Caco-2 (cell line): ENCODE results near the gene CDCA7L. TPM values are rescaled to one million over a fixed set of nuclear protein-coding genes. Genes with fewer than 3 reads are reported as not detected.
"Not testable (repeated sequence)": the region's sequence is repeated elsewhere in the genome, so short reads cannot be mapped to it uniquely, and the experiment has no call there.

Experiments
- BruUV-seq: library from RNA; stranded (reverse); fragments of 400-500 nt; replicated peaks from 2 replicates; lab custom pipeline; 2021; lab: Mats Ljungman, UMichigan
- CTCF ChIA-PET: fragments of 300-600 bp; sonication (Branson Sonifier 250); formaldehyde crosslinking; loops from one replicate; lab custom pipeline; 2022; ENCODE audit warnings: antibody characterized with exemption; lab: Charles Lee
- POLR2A ChIA-PET: fragments of 300-600 bp; sonication (Branson Sonifier 250); formaldehyde crosslinking; loops from one replicate; lab custom pipeline; 2022; ENCODE audit warnings: antibody characterized with exemption; lab: Charles Lee
- DNase-seq, 2 experiments: peaks; one replicate each; pipeline versions ENCODE4 v3.0.0 to v3.0.0-alpha.2; 2020 to 2022
- H3K27me3 ChIP-seq: replicated peaks from 2 replicates; pipeline ENCODE4 v1.6.0; 2011; ENCODE audit warnings: low read length; ENCODE audit not compliant: control insufficient read depth, insufficient read depth
- H3K36me3 ChIP-seq: 2 replicates; pipeline ENCODE4 v1.5.1; 2011; ENCODE audit warnings: low read length; ENCODE audit not compliant: control insufficient read depth, insufficient read depth
- H3K4me1 ChIP-seq: fragments of 250-450 bp; sonication (Bioruptor Pico); 2 replicates; pipeline ENCODE4 v1.5.1; 2020; ENCODE audit warnings: mild to moderate bottlenecking
- H3K4me3 ChIP-seq: 2 replicates; pipeline ENCODE4 v1.5.1; 2011; ENCODE audit warnings: low read depth, mild to moderate bottlenecking, control low read depth, low read length
- H3K9me3 ChIP-seq: fragments of 250-450 bp; sonication (Bioruptor Pico); 2 replicates; pipeline ENCODE4 v1.5.1; 2020; ENCODE audit warnings: mild to moderate bottlenecking, moderate library complexity
- H3K27ac Mint-ChIP-seq: one replicate; pipeline ENCODE4 v1.8.0; 2022; ENCODE audit warnings: mixed read lengths; ENCODE audit not compliant: unreplicated experiment
- H3K27me3 Mint-ChIP-seq: one replicate; pipeline ENCODE4 v1.8.0; 2022; ENCODE audit warnings: mixed read lengths; ENCODE audit not compliant: insufficient read depth, unreplicated experiment
- H3K36me3 Mint-ChIP-seq: one replicate; pipeline ENCODE4 v1.8.0; 2022; ENCODE audit warnings: mild to moderate bottlenecking, mixed read lengths; ENCODE audit not compliant: insufficient read depth, unreplicated experiment
- H3K4me1 Mint-ChIP-seq: one replicate; pipeline ENCODE4 v1.8.0; 2022; ENCODE audit warnings: low read depth, mixed read lengths; ENCODE audit not compliant: unreplicated experiment
- H3K4me3 Mint-ChIP-seq: one replicate; pipeline ENCODE4 v1.8.0; 2022; ENCODE audit warnings: mild to moderate bottlenecking, moderate library complexity, mixed read lengths; ENCODE audit not compliant: unreplicated experiment
- H3K9me3 Mint-ChIP-seq: one replicate; pipeline ENCODE4 v1.8.0; 2022; ENCODE audit warnings: mixed read lengths; ENCODE audit not compliant: unreplicated experiment
- CTCF ChIP-seq, 2 experiments: fragments of 200-600 bp in 1 of 2; IDR thresholded peaks; 1 replicate in 1 of 2; 2 replicates in 1 of 2; pipeline versions ENCODE4 v1.5.1 to v1.8.0; 2011 to 2022; ENCODE audit warnings: antibody characterized with exemption in 1 of 2, control low read depth in 1 of 2, inconsistent platforms in 1 of 2, low read depth in 1 of 2, low read length in 1 of 2, mild to moderate bottlenecking in 1 of 2, moderate library complexity in 1 of 2; ENCODE audit not compliant: insufficient read depth in 1 of 2, severe bottlenecking in 1 of 2, unreplicated experiment in 1 of 2
- intact Hi-C: fragments of 100-400 bp; cut with micrococcal nuclease; formaldehyde crosslinking; loops from one replicate; pipeline ENCODE4 v1.10.0; 2022; ENCODE audit not compliant: unreplicated experiment
- total RNA-seq: library from RNA; stranded (reverse); gene quantifications from 2 replicates; pipeline ENCODE4 v1.2.3, GENCODE V29; 2022

CDCA7L gene
- total RNA-seq, 1 experiment from 2014 or later, result 19.1 TPM

- Mint-ChIP-seq H3K36me3 (no peaks in the 10 kb centered on the region), H3K4me1 (no peaks in the 10 kb centered on the region), H3K27me3 (peaks cover 4% of the 10 kb centered on the region), H3K27ac (no peak overlapping the region), H3K4me3 (no peak overlapping the region), H3K9me3 (no peaks in the 10 kb centered on the region)
- H3K4me1 ChIP-seq, result no peaks in the 10 kb centered on the region
- no TSS peak for BruUV-seq
- intact Hi-C loops, result no loop called here
- H3K9me3 ChIP-seq, result no peaks in the 10 kb centered on the region
- no peak for DNase-seq
- H3K36me3 ChIP-seq, result no peaks in the 10 kb centered on the region
- CTCF ChIA-PET, result no interaction called here
- H3K27me3 ChIP-seq, result no peaks in the 10 kb centered on the region
- no peak overlapping the region for H3K4me3 ChIP-seq
- POLR2A ChIA-PET, result no interaction called here
- TF ChIP-seq CTCF (IDR thresholded peaks at IDR 0.05; ENCODE audit: insufficient read depth in 1 of 2, low read depth in 1 of 2, low read length in 1 of 2, severe bottlenecking in 1 of 2, unreplicated experiment in 1 of 2), result no peak
These were observed 59.3 kb downstream of the CDCA7L start for GRCh38 chr7:21886396-21886795.

- TF ChIP-seq CTCF (IDR thresholded peaks at IDR 0.05; ENCODE audit: insufficient read depth in 1 of 2, low read depth in 1 of 2, low read length in 1 of 2, severe bottlenecking in 1 of 2, unreplicated experiment in 1 of 2), result no peak
- H3K36me3 Mint-ChIP-seq, result no peaks in the 10 kb centered on the region
- POLR2A ChIA-PET, result no interaction called here
- Histone ChIP-seq H3K27me3 (no peaks in the 10 kb centered on the region), H3K36me3 (no peaks in the 10 kb centered on the region), H3K9me3 (no peaks in the 10 kb centered on the region), H3K4me3 (no peak overlapping the region), H3K4me1 (no peaks in the 10 kb centered on the region)
- CTCF ChIA-PET, result no interaction called here
- no peak overlapping the region for H3K4me3 Mint-ChIP-seq
- no peak for DNase-seq
- H3K4me1 Mint-ChIP-seq, result no peaks in the 10 kb centered on the region
- no TSS peak for BruUV-seq
- no peaks in the 10 kb centered on the region for H3K9me3 Mint-ChIP-seq
- no peak overlapping the region for H3K27ac Mint-ChIP-seq
- peaks cover 2% of the 10 kb centered on the region for H3K27me3 Mint-ChIP-seq
- intact Hi-C loops, result no loop called here
These were observed 61.2 kb downstream of the CDCA7L start for GRCh38 chr7:21884496-21884895.

GRCh38 chr7:21883501-21883900 lies 62.2 kb downstream of the CDCA7L start:
- H3K4me1 Mint-ChIP-seq, POLR2A ChIA-PET, H3K4me3 ChIP-seq, H3K9me3 ChIP-seq, H3K4me3 Mint-ChIP-seq, BruUV-seq, H3K9me3 Mint-ChIP-seq, H3K27me3 ChIP-seq, H3K27ac Mint-ChIP-seq, H3K27me3 Mint-ChIP-seq, intact Hi-C loops, H3K36me3 ChIP-seq, DNase-seq, H3K4me1 ChIP-seq, H3K36me3 Mint-ChIP-seq: not testable (repeated sequence)
- CTCF ChIA-PET, result interaction anchor here (0.6 kb wide), 1 partner anchor 194 kb away, joined by 3 read pairs; no protein-coding TSS in a partner anchor

GRCh38 chr7:21883069-21883468 lies 62.6 kb downstream of the CDCA7L start:
- POLR2A ChIA-PET, result no interaction called here
- Histone ChIP-seq H3K27me3 (no peaks in the 10 kb centered on the region), H3K36me3 (no peaks in the 10 kb centered on the region), H3K4me1 (no peaks in the 10 kb centered on the region), H3K4me3 (no peak overlapping the region), H3K9me3 (no peaks in the 10 kb centered on the region)
- Mint-ChIP-seq H3K36me3 (no peaks in the 10 kb centered on the region), H3K4me1 (no peaks in the 10 kb centered on the region), H3K27ac (no peak overlapping the region), H3K4me3 (no peak overlapping the region), H3K9me3 (no peaks in the 10 kb centered on the region), H3K27me3 (peaks cover 2% of the 10 kb centered on the region)
- CTCF ChIA-PET, result interaction anchor here (0.6 kb wide), 1 partner anchor 194 kb away, joined by 3 read pairs; no protein-coding TSS in a partner anchor
- intact Hi-C loops, result no loop called here
- TF ChIP-seq CTCF (IDR thresholded peaks at IDR 0.05; ENCODE audit: insufficient read depth in 1 of 2, low read depth in 1 of 2, low read length in 1 of 2, severe bottlenecking in 1 of 2, unreplicated experiment in 1 of 2), result no peak
- BruUV-seq, result no TSS peak
- no peak for DNase-seq
